GM23338 (cell line): Measurements from ENCODE around the gene PAXX. TPM values are rescaled to one million over a fixed set of nuclear protein-coding genes. Genes with fewer than 3 reads are reported as not detected.

Experiments used
- ATAC-seq: fragments of 200-7000 bp; cut with Tn5 transposase; 3 replicates; pipeline ENCODE4 v1.9.1; 2020
- DNase-seq: peaks from one replicate; pipeline ENCODE4 v3.0.0-alpha.2; 2015; ENCODE audit warnings: low spot score
- H2AFZ ChIP-seq: fragments of 200-600 bp; sonication (generic); 2 replicates; pipeline ENCODE4 v1.8.0; 2016; ENCODE audit warnings: antibody characterized with exemption, mild to moderate bottlenecking, moderate library complexity
- H3F3A ChIP-seq: fragments of 200-600 bp; sonication (generic); replicated peaks from 2 replicates; pipeline ENCODE4 v1.8.0; 2017; ENCODE audit warnings: antibody characterized with exemption, mixed run types, low read depth
- H3K27ac ChIP-seq: fragments of 200-600 bp; sonication (generic); 2 replicates; pipeline ENCODE4 v1.6.1; 2016; ENCODE audit warnings: low read depth
- H3K27me3 ChIP-seq: fragments of 200-600 bp; sonication (generic); 2 replicates; pipeline ENCODE4 v1.8.0; 2016; ENCODE audit warnings: mild to moderate bottlenecking, mixed run types, moderate library complexity; ENCODE audit not compliant: insufficient read depth
- H3K36me3 ChIP-seq: fragments of 200-600 bp; sonication (generic); 2 replicates; pipeline ENCODE4 v1.8.0; 2016; ENCODE audit warnings: mild to moderate bottlenecking; ENCODE audit not compliant: insufficient read depth
- H3K4me1 ChIP-seq: fragments of 200-600 bp; sonication (generic); 2 replicates; pipeline ENCODE4 v1.8.0; 2016; ENCODE audit warnings: mild to moderate bottlenecking, moderate library complexity; ENCODE audit not compliant: insufficient read depth
- H3K4me2 ChIP-seq: fragments of 200-600 bp; sonication (generic); 2 replicates; pipeline ENCODE4 v1.7.1; 2017; ENCODE audit warnings: mixed run types
- H3K4me3 ChIP-seq: fragments of 200-600 bp; sonication (generic); 2 replicates; pipeline ENCODE4 v1.6.1; 2016; ENCODE audit warnings: mixed run types
- H3K79me2 ChIP-seq: fragments of 200-600 bp; sonication (generic); replicated peaks from 2 replicates; pipeline ENCODE4 v1.8.0; 2017; ENCODE audit warnings: mild to moderate bottlenecking; ENCODE audit not compliant: insufficient read depth
- H3K9me2 ChIP-seq: fragments of 200-600 bp; sonication (generic); 2 replicates; pipeline ENCODE4 v1.8.0; 2017; ENCODE audit not compliant: insufficient read depth
- H4K20me1 ChIP-seq: fragments of 200-600 bp; sonication (generic); replicated peaks from 2 replicates; pipeline ENCODE4 v1.8.0; 2017; ENCODE audit warnings: mild to moderate bottlenecking; ENCODE audit not compliant: insufficient read depth
- H3K27ac Mint-ChIP-seq: 2 replicates; pipeline ENCODE4 v1.8.0; 2020; ENCODE audit warnings: inconsistent platforms, mild to moderate bottlenecking, moderate library complexity, mixed read lengths
- H3K27me3 Mint-ChIP-seq: 3 replicates; pipeline ENCODE4 v1.8.0; 2022; ENCODE audit warnings: low read depth, mild to moderate bottlenecking, moderate library complexity, mixed read lengths, inconsistent platforms; ENCODE audit not compliant: insufficient read depth, poor library complexity
- H3K36me3 Mint-ChIP-seq: 3 replicates; pipeline ENCODE4 v1.8.0; 2021; ENCODE audit warnings: low read depth, mild to moderate bottlenecking, inconsistent platforms, moderate library complexity, mixed read lengths
- H3K4me1 Mint-ChIP-seq: 3 replicates; pipeline ENCODE4 v1.8.0; 2020; ENCODE audit warnings: mild to moderate bottlenecking, inconsistent platforms, mixed read lengths
- H3K4me3 Mint-ChIP-seq: 3 replicates; pipeline ENCODE4 v1.8.0; 2021; ENCODE audit warnings: moderate library complexity, mild to moderate bottlenecking, inconsistent platforms, mixed read lengths
- H3K9me3 Mint-ChIP-seq: 3 replicates; pipeline ENCODE4 v1.8.0; 2020; ENCODE audit warnings: moderate library complexity, mild to moderate bottlenecking, inconsistent platforms, mixed read lengths
- CREB1 ChIP-seq: fragments of 250-450 bp; sonication (Bioruptor Pico); IDR thresholded peaks from 2 replicates; pipeline ENCODE4 v1.5.0; 2020; ENCODE audit warnings: low read depth, mild to moderate bottlenecking, moderate library complexity
- CTCF ChIP-seq, 2 experiments: fragments of 200-600 bp in 1 of 2; sonication (generic) in 1 of 2; conservative IDR thresholded peaks; 2 replicates each; pipeline versions ENCODE4 v1.5.1 to v1.6.1; 2016 to 2017; ENCODE audit warnings: antibody characterized with exemption in 2 of 2, low read depth in 2 of 2, mild to moderate bottlenecking in 2 of 2, moderate library complexity in 1 of 2
- ETS1 ChIP-seq: IDR thresholded peaks from 2 replicates; pipeline ENCODE4 v1.6.1; 2016; ENCODE audit warnings: antibody characterized with exemption
- STAT1 ChIP-seq: IDR thresholded peaks from one replicate; pipeline ENCODE4 v1.6.1; 2016; ENCODE audit warnings: antibody characterized with exemption; ENCODE audit not compliant: unreplicated experiment
- ZNF114 ChIP-seq: fragments of 250-450 bp; sonication (Bioruptor Pico); IDR thresholded peaks from 2 replicates; pipeline ENCODE4 v1.5.0; 2020; ENCODE audit warnings: mild to moderate bottlenecking, moderate library complexity
- ZNF331 ChIP-seq: fragments of 250-450 bp; sonication (Bioruptor Pico); IDR thresholded peaks from 2 replicates; pipeline ENCODE4 v1.5.0; 2020; ENCODE audit warnings: low read depth, mild to moderate bottlenecking, moderate library complexity
- ZNF462 ChIP-seq: fragments of 250-450 bp; sonication (Bioruptor Pico); IDR thresholded peaks from 2 replicates; pipeline ENCODE4 v1.5.0; 2020; ENCODE audit warnings: mild to moderate bottlenecking, moderate library complexity
- polyA plus RNA-seq: library from polyadenylated mRNA; unstranded; fragments of >200 nt; fragmentation: Nextera tagmentation; extraction: Ambion mirVana; gene quantifications from 2 replicates; pipeline ENCODE4 v1.2.1, GENCODE V29; 2016
- total RNA-seq: library from RNA; depleted of rRNA; stranded (reverse); fragments of >200 nt; shearing (Covaris generic); gene quantifications from 2 replicates; pipeline ENCODE4 v1.2.3, GENCODE V29; 2014

PAXX gene
- total and polyA plus RNA-seq, 2 experiments from 2014 or later = 71.5 to 86.0 TPM

GRCh38 chr9:136955943-136956335 lies 36.3 kb upstream of the PAXX start:
- ATAC-seq (no peak), DNase-seq (no peak)
- H3K4me2 ChIP-seq = no peak overlapping the region
- no peak overlapping the region for H3K27ac ChIP-seq
- Mint-ChIP-seq H3K27me3 (peaks cover 5% of the 10 kb centered on the region), H3K9me3 (peaks cover 4% of the 10 kb centered on the region; the same call in 2 of the 3 replicates), H3K4me1 (no peaks in the 10 kb centered on the region; the same call in 2 of the 3 replicates), H3K27ac (no peak overlapping the region), H3K4me3 (no peak overlapping the region), H3K36me3 (no peaks in the 10 kb centered on the region; the same call in 2 of the 3 replicates)
- H3F3A ChIP-seq = no peaks in the 10 kb centered on the region
- 0 out of 2 replicates have a peak, but pooled peaks cover 6% of the 10 kb centered on the region for H3K9me2 ChIP-seq
- H3K4me1 ChIP-seq = no peaks in the 10 kb centered on the region; the same call in 1 of the 2 replicates
- no peaks in the 10 kb centered on the region for H3K36me3 ChIP-seq
- H3K79me2 ChIP-seq = no peaks in the 10 kb centered on the region
- H3K4me3 ChIP-seq = no peak overlapping the region
- TF ChIP-seq ZNF462 (CRISPR knock-in tag) = no peak
- TF ChIP-seq CREB1 (CRISPR knock-in tag) = no peak
- no peak for TF ChIP-seq STAT1
- TF ChIP-seq ETS1 = no peak
- no peak for TF ChIP-seq CTCF (conservative IDR thresholded peaks at IDR 0.05; ENCODE audit: low read depth in 2 of 2)
- TF ChIP-seq ZNF114 (CRISPR knock-in tag) = no peak
- TF ChIP-seq ZNF331 (CRISPR knock-in tag) = no peak
- H2AFZ ChIP-seq = no peak overlapping the region
- no peaks in the 10 kb centered on the region for H4K20me1 ChIP-seq
- no peaks in the 10 kb centered on the region for H3K27me3 ChIP-seq
